GM19468 (cell line): ENCODE results near the gene PATL1.
"Not testable (repeated sequence)": the region's sequence is repeated elsewhere in the genome, so short reads cannot be mapped to it uniquely, and the experiment has no call there.

Source experiments
- ATAC-seq: cut with Tn5 transposase; IDR thresholded peaks from one replicate; pipeline ENCODE4 v1.9.1; 2021; ENCODE audit warnings: mild to moderate bottlenecking, moderate library complexity, moderate number of reproducible peaks; ENCODE audit not compliant: unreplicated experiment; ENCODE audit errors: extremely low read depth

Gene PATL1

DNA sequence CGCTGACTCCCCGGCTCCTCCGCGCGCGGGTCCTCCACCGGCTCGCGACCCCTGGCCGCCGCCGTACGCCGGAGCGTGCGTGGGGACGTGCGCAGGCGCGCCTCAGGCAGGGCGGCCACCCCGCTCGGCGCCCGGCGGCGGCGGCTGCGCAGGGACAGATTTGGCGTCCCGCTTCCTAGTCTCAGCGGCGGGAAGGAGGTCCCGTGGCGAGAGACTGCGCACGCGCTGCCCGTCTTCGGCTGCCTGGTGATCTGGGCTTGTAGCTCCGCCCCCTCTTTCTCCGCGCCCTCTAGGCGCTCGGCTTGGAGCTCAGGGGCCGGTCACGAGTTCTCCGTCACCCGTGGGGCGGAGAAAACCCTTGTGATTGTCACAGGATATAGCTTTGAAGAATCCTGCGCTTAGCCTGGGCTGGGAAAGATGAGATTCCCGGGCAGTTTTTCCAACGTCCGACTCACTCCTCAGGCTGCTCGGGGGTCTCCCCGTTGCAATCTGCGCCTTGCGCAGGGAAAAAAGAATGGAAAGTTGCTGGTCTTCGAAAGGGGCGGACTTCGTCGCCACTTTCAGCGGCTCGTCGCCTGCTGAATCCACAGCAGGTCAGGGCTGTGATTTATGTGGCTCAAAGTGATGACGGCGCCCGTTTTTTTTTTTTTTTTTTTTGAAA, at the start of gene PATL1:
Gene PATL1, minus strand, starts transcription at position 88 of the 661 bp plus-strand sequence. CDS start 142 bp downstream, outside the sequence.
- peak; percentile 90 for ATAC-seq

- ATAC-seq = no peak
Measured at GRCh38 chr11:59716051-59716450, 47.2 kb upstream of the PATL1 start.

- ATAC-seq = no peak
Measured at GRCh38 chr11:59713745-59714144, 44.9 kb upstream of the PATL1 start, which contains the start of gene OR10V1. Gene OR10V1 (minus strand): TSS chr11:59713845. CDS start chr11:59713845, 0 bp downstream.

DNA sequence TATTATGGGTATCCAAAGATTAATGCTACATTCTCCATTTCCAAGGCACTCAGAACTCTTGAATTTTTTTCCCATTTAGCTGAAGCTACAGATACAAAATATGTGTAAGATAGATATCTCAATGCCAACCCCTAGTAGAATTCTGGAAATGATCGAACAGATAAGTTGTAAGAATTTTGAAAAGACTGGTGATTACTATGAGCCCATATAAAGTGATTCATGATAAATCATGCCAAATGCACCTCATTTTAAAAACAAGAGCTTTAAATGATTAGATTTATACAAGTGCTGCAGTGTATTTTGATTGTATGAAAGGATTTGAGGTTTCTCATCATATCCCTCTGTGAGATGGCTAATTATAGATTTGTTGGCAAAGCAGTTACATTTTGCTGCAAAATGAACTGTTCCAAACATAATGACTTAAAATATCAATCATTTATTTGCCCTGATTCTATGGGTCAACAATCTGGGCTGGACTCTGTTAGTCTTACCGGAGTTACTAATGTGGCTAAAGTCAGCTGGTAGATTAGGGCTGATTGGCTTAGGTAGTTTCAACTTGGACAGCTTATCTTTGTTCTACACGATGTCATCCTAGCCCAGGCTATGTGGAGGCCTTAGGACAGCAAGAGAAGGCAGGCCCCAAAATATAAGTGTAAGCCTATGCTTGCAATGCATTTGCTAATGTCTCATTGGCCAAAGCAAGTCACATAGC, 41.5 kb upstream of the PATL1 start:
- ATAC-seq = no peak

DNA sequence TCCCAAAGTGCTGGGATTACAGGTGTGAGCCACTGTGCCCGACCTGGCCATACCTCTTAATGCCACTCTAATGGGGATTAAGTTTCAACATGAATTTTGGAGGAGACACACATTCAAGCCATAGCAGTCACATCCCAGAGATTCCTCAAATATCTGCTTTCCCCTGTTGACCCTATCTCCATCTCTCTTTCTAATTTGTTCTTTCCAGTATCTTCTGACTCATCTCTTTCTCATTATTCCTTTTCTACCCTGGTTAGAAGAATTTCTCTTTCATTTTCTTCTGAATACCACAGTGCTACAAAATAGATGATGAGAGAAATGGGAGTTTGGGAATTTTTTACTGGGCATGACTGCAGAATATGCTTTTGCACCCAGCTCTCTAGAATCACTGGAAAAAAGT, 39.7 kb upstream of the PATL1 start:
- ATAC-seq = no peak

- no peak for ATAC-seq
Measured at GRCh38 chr11:59707371-59707770, 38.5 kb upstream of the PATL1 start.

- ATAC-seq = no peak
Measured at GRCh38 chr11:59706518-59707285, 37.9 kb upstream of the PATL1 start.

GRCh38 chr11:59705294-59705693, 36.5 kb upstream of the PATL1 start:
- no peak for ATAC-seq

DNA sequence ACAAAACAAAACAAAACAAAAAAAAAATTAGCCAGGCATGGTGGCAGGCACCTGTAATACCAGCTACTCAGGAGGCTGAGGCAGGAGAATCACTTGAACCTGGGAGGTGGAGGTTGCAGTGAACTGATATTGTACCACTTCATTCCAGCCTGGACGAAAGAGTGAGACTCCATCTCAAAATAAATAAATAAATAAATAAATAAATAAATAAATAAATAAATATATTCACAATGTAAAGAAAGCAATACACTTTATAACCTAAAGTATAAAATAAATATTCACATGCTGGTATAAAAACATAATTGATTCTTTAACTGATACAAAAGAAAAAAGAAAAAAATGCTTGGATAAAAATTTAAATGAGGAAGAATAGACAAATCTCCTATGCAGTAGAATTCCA, 34.7 kb upstream of the PATL1 start:
- ATAC-seq = not testable (repeated sequence)

GRCh38 chr11:59700157-59700556, 31.3 kb upstream of the PATL1 start:
- ATAC-seq = not testable (repeated sequence)

DNA sequence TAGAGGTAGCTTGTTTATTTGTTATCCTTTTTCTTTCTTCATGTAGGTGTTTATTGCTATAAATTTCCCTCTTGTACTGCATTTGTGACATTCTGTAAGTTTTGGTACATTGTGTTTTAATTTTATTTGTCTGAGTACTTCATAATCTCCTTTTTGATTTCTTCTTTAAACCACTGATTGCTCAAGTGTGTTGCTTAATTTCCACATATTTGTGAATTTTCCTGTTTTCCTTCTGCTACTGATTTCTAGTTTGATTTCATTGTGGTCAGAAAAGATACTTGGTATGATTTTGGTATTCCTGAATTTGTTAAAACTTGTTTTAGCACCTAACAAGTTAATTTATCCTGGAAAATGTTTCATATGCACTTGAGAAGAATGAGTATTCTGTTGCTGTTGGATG, 29.7 kb upstream of the PATL1 start:
- no peak for ATAC-seq

DNA sequence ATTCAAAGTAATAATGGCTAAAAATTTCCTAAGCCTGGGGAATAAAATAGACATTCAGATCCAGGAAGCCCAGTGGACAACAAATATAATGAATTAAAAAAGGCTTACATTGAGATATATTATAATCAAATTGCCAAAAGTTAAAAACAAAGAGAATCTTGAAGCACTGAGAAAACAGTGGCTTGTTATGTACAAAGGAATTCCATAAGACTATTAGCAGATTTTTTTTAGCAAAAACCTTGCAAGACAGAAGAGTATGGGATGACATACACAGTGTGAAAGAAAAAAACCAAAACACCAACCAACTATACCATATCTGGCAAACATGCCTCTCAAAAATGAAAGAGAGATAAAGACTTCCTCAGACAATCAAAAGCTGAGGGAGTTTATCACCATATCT, 24.1 kb upstream of the PATL1 start:
- ATAC-seq = no peak

GRCh38 chr11:59691156-59691555, 22.3 kb upstream of the PATL1 start:
- no peak for ATAC-seq

- ATAC-seq = no peak
Measured at GRCh38 chr11:59689015-59689414, 20.2 kb upstream of the PATL1 start.

- not testable (repeated sequence) for ATAC-seq
Measured at GRCh38 chr11:59681260-59681725, 12.5 kb upstream of the PATL1 start.

DNA sequence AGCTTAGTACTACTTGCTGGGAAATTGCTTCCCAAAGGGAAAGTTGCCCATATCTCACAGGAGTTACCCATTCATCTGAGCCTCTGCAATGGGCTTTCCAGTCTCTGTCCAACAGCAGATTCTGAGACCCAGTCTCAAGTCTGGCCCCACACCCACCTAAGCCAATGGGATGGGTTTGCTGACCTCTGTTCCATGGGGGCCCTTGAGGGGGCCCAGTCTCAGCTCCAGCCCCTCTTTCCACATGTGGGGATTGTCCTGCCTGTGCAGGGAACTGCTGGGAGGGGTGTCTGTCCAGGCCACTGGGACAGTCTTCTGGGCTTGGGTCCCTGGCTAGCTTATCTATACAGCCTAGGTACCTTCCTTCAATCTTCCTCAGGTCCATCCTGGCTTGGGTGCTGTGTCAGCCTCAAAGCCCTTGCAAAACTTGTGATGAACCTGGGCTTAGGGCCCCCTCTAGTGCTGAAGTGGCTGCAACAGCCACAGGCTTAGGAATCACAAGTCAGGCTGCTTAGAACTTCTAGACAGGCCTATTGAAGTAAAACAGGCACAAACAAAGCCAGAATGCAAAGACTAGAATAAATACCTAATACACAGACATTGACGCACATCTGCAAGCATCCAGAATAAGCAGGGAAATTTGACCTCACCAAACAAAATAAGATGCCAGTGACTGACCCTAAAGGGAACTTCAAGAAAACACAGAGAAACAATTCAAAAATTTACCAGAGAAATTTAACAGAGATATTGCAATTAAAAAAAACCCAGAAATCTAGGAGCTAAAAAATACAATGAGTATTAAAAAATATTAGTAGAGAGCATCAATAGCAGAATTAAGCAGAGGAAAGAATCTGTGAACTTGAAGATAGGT, 11.7 kb upstream of the PATL1 start:
- peak; percentile 82 for ATAC-seq

GRCh38 chr11:59679347-59679746, 10.5 kb upstream of the PATL1 start:
- no peak for ATAC-seq

- ATAC-seq = no peak
Measured at GRCh38 chr11:59678813-59679165, 10.0 kb upstream of the PATL1 start.

- no peak for ATAC-seq
Measured at GRCh38 chr11:59678118-59678812, 9.4 kb upstream of the PATL1 start.
